GM23338 (cell line): ENCODE results near the gene PSMA7. TPM values are rescaled to one million over a fixed set of nuclear protein-coding genes. Genes with fewer than 3 reads are reported as not detected.
A peak's percentile ranks its signal among the peaks of the same experiment; 100 is the strongest.

Experiments
- ATAC-seq: fragments of 200-7000 bp; cut with Tn5 transposase; 3 replicates; pipeline ENCODE4 v1.9.1; 2020
- DNase-seq: peaks from one replicate; pipeline ENCODE4 v3.0.0-alpha.2; 2015; ENCODE audit warnings: low spot score
- H2AFZ ChIP-seq: fragments of 200-600 bp; sonication (generic); 2 replicates; pipeline ENCODE4 v1.8.0; 2016; ENCODE audit warnings: antibody characterized with exemption, mild to moderate bottlenecking, moderate library complexity
- H3F3A ChIP-seq: fragments of 200-600 bp; sonication (generic); replicated peaks from 2 replicates; pipeline ENCODE4 v1.8.0; 2017; ENCODE audit warnings: antibody characterized with exemption, mixed run types, low read depth
- H3K27ac ChIP-seq: fragments of 200-600 bp; sonication (generic); 2 replicates; pipeline ENCODE4 v1.6.1; 2016; ENCODE audit warnings: low read depth
- H3K27me3 ChIP-seq: fragments of 200-600 bp; sonication (generic); 2 replicates; pipeline ENCODE4 v1.8.0; 2016; ENCODE audit warnings: mild to moderate bottlenecking, mixed run types, moderate library complexity; ENCODE audit not compliant: insufficient read depth
- H3K36me3 ChIP-seq: fragments of 200-600 bp; sonication (generic); 2 replicates; pipeline ENCODE4 v1.8.0; 2016; ENCODE audit warnings: mild to moderate bottlenecking; ENCODE audit not compliant: insufficient read depth
- H3K4me1 ChIP-seq: fragments of 200-600 bp; sonication (generic); 2 replicates; pipeline ENCODE4 v1.8.0; 2016; ENCODE audit warnings: mild to moderate bottlenecking, moderate library complexity; ENCODE audit not compliant: insufficient read depth
- H3K4me2 ChIP-seq: fragments of 200-600 bp; sonication (generic); 2 replicates; pipeline ENCODE4 v1.7.1; 2017; ENCODE audit warnings: mixed run types
- H3K4me3 ChIP-seq: fragments of 200-600 bp; sonication (generic); 2 replicates; pipeline ENCODE4 v1.6.1; 2016; ENCODE audit warnings: mixed run types
- H3K79me2 ChIP-seq: fragments of 200-600 bp; sonication (generic); replicated peaks from 2 replicates; pipeline ENCODE4 v1.8.0; 2017; ENCODE audit warnings: mild to moderate bottlenecking; ENCODE audit not compliant: insufficient read depth
- H3K9me2 ChIP-seq: fragments of 200-600 bp; sonication (generic); 2 replicates; pipeline ENCODE4 v1.8.0; 2017; ENCODE audit not compliant: insufficient read depth
- H4K20me1 ChIP-seq: fragments of 200-600 bp; sonication (generic); replicated peaks from 2 replicates; pipeline ENCODE4 v1.8.0; 2017; ENCODE audit warnings: mild to moderate bottlenecking; ENCODE audit not compliant: insufficient read depth
- H3K27ac Mint-ChIP-seq: 2 replicates; pipeline ENCODE4 v1.8.0; 2020; ENCODE audit warnings: inconsistent platforms, mild to moderate bottlenecking, moderate library complexity, mixed read lengths
- H3K27me3 Mint-ChIP-seq: 3 replicates; pipeline ENCODE4 v1.8.0; 2022; ENCODE audit warnings: low read depth, mild to moderate bottlenecking, moderate library complexity, mixed read lengths, inconsistent platforms; ENCODE audit not compliant: insufficient read depth, poor library complexity
- H3K36me3 Mint-ChIP-seq: 3 replicates; pipeline ENCODE4 v1.8.0; 2021; ENCODE audit warnings: low read depth, mild to moderate bottlenecking, inconsistent platforms, moderate library complexity, mixed read lengths
- H3K4me1 Mint-ChIP-seq: 3 replicates; pipeline ENCODE4 v1.8.0; 2020; ENCODE audit warnings: mild to moderate bottlenecking, inconsistent platforms, mixed read lengths
- H3K4me3 Mint-ChIP-seq: 3 replicates; pipeline ENCODE4 v1.8.0; 2021; ENCODE audit warnings: moderate library complexity, mild to moderate bottlenecking, inconsistent platforms, mixed read lengths
- H3K9me3 Mint-ChIP-seq: 3 replicates; pipeline ENCODE4 v1.8.0; 2020; ENCODE audit warnings: moderate library complexity, mild to moderate bottlenecking, inconsistent platforms, mixed read lengths
- CREB1 ChIP-seq: fragments of 250-450 bp; sonication (Bioruptor Pico); IDR thresholded peaks from 2 replicates; pipeline ENCODE4 v1.5.0; 2020; ENCODE audit warnings: low read depth, mild to moderate bottlenecking, moderate library complexity
- EZH2 ChIP-seq: fragments of 200-600 bp; sonication (generic); IDR thresholded peaks from one replicate; pipeline ENCODE4 v1.8.0; 2017; ENCODE audit warnings: antibody characterized with exemption, mild to moderate bottlenecking, low read depth; ENCODE audit not compliant: unreplicated experiment
- EZH2phosphoT487 ChIP-seq: fragments of 200-600 bp; sonication (generic); IDR thresholded peaks from one replicate; pipeline ENCODE4 v1.8.1; 2018; ENCODE audit warnings: antibody characterized with exemption; ENCODE audit not compliant: unreplicated experiment
- JUNB ChIP-seq: IDR thresholded peaks from one replicate; pipeline ENCODE4 v1.6.1; 2016; ENCODE audit warnings: antibody characterized with exemption; ENCODE audit not compliant: unreplicated experiment
- NANOG ChIP-seq: IDR thresholded peaks from 2 replicates; pipeline ENCODE4 v1.6.1; 2016; ENCODE audit warnings: antibody characterized with exemption, borderline replicate concordance
- POLR2AphosphoS5 ChIP-seq: IDR thresholded peaks from 2 replicates; pipeline ENCODE4 v1.6.1; 2016; ENCODE audit warnings: antibody characterized with exemption, low read depth
- STAT1 ChIP-seq: IDR thresholded peaks from one replicate; pipeline ENCODE4 v1.6.1; 2016; ENCODE audit warnings: antibody characterized with exemption; ENCODE audit not compliant: unreplicated experiment
- ZNF114 ChIP-seq: fragments of 250-450 bp; sonication (Bioruptor Pico); IDR thresholded peaks from 2 replicates; pipeline ENCODE4 v1.5.0; 2020; ENCODE audit warnings: mild to moderate bottlenecking, moderate library complexity
- ZNF331 ChIP-seq: fragments of 250-450 bp; sonication (Bioruptor Pico); IDR thresholded peaks from 2 replicates; pipeline ENCODE4 v1.5.0; 2020; ENCODE audit warnings: low read depth, mild to moderate bottlenecking, moderate library complexity
- polyA plus RNA-seq: library from polyadenylated mRNA; unstranded; fragments of >200 nt; fragmentation: Nextera tagmentation; extraction: Ambion mirVana; gene quantifications from 2 replicates; pipeline ENCODE4 v1.2.1, GENCODE V29; 2016
- total RNA-seq: library from RNA; depleted of rRNA; stranded (reverse); fragments of >200 nt; shearing (Covaris generic); gene quantifications from 2 replicates; pipeline ENCODE4 v1.2.3, GENCODE V29; 2014
- TF ChIP-seq, protein P1 (sequence below), 2 experiments: fragments of 200-600 bp in 1 of 2; sonication (generic) in 1 of 2; conservative IDR thresholded peaks; 2 replicates each; pipeline versions ENCODE4 v1.5.1 to v1.6.1; 2016 to 2017; ENCODE audit warnings: antibody characterized with exemption in 2 of 2, low read depth in 2 of 2, mild to moderate bottlenecking in 2 of 2, moderate library complexity in 1 of 2
- TF ChIP-seq, protein P2 (sequence below): IDR thresholded peaks from 2 replicates; pipeline ENCODE4 v1.6.1; 2016; ENCODE audit warnings: antibody characterized with exemption
- TF ChIP-seq, protein P3 (sequence below): IDR thresholded peaks from one replicate; pipeline ENCODE4 v1.6.1; 2018; ENCODE audit warnings: antibody characterized with exemption; ENCODE audit not compliant: unreplicated experiment

PSMA7 gene
- total and polyA plus RNA-seq, 2 experiments from 2014 or later, result 357 to 628 TPM

DNA sequence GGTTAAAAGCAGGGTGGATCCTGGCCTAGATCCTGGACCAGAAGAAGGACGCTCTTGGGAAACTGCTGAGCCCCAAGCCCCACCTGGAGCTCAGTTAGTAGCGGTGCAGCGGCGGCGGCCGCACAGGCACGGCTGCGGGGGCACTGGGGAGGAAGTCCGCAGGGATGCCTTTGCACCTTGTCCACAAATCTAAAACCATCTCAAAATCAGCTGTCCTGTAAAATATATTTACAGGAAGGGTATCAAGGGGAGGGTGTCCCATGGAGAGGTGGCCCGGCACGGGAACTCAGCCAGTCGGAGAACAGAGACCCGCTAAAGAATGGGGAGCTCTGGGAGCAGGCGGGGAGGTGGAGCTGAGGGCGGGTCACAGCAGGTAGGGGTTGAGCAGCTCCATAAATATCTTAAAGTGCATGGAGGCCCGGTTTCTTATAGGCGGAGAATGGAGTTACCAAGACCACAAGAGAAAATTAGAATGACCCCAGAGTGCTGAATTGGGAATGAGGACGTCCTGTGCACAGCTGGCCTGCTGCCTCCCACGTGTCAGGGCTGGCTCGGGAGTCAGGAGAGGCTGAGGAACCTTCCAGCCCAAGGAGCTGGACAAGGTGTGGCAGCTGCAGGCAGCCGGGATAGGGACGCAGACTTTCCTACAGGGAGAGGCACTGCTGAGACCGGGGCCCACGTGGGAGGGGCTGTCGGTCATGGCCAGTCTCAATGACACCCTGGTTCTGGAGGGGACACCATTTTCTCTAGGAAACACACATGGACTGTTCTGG is 47.6 kb upstream of the PSMA7 start:
- peaks cover 40% of the 10 kb centered on the region for H3K79me2 ChIP-seq
- no peak overlapping the region; the same call in 1 of the 2 replicates for H3K27ac Mint-ChIP-seq
- no peak overlapping the region for H3K27ac ChIP-seq
- H3K36me3 Mint-ChIP-seq, result peaks cover 8% of the 10 kb centered on the region
- H3K9me3 Mint-ChIP-seq, result no peaks in the 10 kb centered on the region
- H3K4me3 ChIP-seq, result no peak overlapping the region
- H3K36me3 ChIP-seq, result no peaks in the 10 kb centered on the region; the same call in 1 of the 2 replicates
- TF ChIP-seq, protein P1, sequence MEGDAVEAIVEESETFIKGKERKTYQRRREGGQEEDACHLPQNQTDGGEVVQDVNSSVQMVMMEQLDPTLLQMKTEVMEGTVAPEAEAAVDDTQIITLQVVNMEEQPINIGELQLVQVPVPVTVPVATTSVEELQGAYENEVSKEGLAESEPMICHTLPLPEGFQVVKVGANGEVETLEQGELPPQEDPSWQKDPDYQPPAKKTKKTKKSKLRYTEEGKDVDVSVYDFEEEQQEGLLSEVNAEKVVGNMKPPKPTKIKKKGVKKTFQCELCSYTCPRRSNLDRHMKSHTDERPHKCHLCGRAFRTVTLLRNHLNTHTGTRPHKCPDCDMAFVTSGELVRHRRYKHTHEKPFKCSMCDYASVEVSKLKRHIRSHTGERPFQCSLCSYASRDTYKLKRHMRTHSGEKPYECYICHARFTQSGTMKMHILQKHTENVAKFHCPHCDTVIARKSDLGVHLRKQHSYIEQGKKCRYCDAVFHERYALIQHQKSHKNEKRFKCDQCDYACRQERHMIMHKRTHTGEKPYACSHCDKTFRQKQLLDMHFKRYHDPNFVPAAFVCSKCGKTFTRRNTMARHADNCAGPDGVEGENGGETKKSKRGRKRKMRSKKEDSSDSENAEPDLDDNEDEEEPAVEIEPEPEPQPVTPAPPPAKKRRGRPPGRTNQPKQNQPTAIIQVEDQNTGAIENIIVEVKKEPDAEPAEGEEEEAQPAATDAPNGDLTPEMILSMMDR (conservative IDR thresholded peaks at IDR 0.05; ENCODE audit: low read depth in 2 of 2), result peak; percentile 7 to 32; a peak in 2 of 4 replicates
- no peak for TF ChIP-seq POLR2AphosphoS5
- TF ChIP-seq JUNB, result no peak
- H3K9me2 ChIP-seq, result no peaks in the 10 kb centered on the region
- H3K4me1 ChIP-seq, result no peaks in the 10 kb centered on the region
- H4K20me1 ChIP-seq, result peaks cover 14% of the 10 kb centered on the region
- ATAC-seq, result peak; percentile 66
- H3K4me3 Mint-ChIP-seq, result no peak overlapping the region; the same call in 2 of the 3 replicates
- no peak overlapping the region for H3K4me2 ChIP-seq
- H3K4me1 Mint-ChIP-seq, result no peaks in the 10 kb centered on the region
- no peaks in the 10 kb centered on the region for H3F3A ChIP-seq
- no peak overlapping the region for H2AFZ ChIP-seq
- peak; percentile 37 for DNase-seq
- peaks cover 3% of the 10 kb centered on the region for H3K27me3 Mint-ChIP-seq
- H3K27me3 ChIP-seq, result no peaks in the 10 kb centered on the region

DNA sequence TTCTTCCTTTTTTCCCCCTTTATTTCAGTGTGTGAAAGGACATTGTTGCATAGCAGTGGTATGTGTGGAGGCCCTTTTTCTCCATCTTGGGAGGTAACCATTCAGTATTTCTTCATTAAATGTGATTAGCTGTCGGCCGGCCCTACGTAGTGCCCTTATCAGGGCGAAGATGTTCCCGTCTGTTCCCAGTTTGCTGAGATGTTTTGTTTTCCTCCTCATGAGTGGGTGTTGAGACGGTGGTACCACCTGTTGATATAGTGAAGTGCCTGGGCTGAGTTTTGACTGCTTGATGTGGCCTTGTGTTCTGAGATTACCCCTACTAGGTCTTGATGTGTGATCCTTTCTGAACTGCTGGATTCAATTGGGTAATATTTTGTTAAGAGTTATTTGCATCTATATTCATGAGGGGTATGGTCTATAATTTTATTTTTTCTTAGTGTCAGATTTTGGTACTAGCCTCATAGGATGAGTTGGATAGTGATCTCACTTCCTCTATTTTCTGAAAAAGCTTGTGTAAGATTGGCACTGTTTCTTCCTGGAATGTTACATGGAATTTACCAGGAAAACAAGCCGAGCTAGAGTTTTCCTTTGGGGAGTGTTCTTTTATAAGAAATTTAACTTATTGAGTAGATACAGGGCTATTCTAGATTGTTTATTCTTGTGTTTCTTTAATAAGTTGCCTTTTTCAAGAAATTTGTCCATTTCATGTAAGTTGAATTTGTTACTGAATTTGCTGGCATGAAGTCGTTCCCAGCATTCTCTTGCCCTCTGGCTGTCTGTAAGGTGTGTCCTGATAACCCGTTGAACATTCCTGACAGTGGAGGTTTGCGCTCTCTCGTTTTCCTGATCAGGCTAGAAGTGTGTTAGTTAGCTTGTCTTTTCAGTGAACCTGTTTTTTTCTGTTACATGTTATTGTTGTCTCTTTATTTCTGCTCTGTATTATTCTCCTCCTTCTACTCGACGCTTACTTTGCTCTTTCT is 44.0 kb upstream of the PSMA7 start:
- Histone ChIP-seq H3K36me3 (no peaks in the 10 kb centered on the region), H3K4me1 (peaks cover 7% of the 10 kb centered on the region; the same call in 1 of the 2 replicates), H3K4me3 (no peak overlapping the region), H4K20me1 (peaks cover 14% of the 10 kb centered on the region), H3K9me2 (no peaks in the 10 kb centered on the region), H3K4me2 (no peak overlapping the region), H3K27me3 (no peaks in the 10 kb centered on the region), H3K79me2 (peaks cover 60% of the 10 kb centered on the region), H3F3A (peaks cover 7% of the 10 kb centered on the region; the same call in 1 of the 2 replicates), H2AFZ (no peak overlapping the region), H3K27ac (0 out of 2 replicates have a peak overlapping the region, but pooled peaks have one; percentile 15)
- peaks cover 10% of the 10 kb centered on the region for H3K27me3 Mint-ChIP-seq
- no peaks in the 10 kb centered on the region; the same call in 2 of the 3 replicates for H3K36me3 Mint-ChIP-seq
- H3K9me3 Mint-ChIP-seq, result no peaks in the 10 kb centered on the region
- H3K4me3 Mint-ChIP-seq, result no peak overlapping the region
- 0 out of 2 replicates have a peak overlapping the region, but pooled peaks have one; percentile 2 for H3K27ac Mint-ChIP-seq
- peaks cover 8% of the 10 kb centered on the region for H3K4me1 Mint-ChIP-seq
- no peak for DNase-seq
- no peak for ATAC-seq
- TF ChIP-seq EZH2phosphoT487, result no peak
- no peak for TF ChIP-seq CREB1 (CRISPR knock-in tag)
- TF ChIP-seq, protein P1 (conservative IDR thresholded peaks at IDR 0.05; ENCODE audit: low read depth in 2 of 2), result no peak
- TF ChIP-seq, protein P2, sequence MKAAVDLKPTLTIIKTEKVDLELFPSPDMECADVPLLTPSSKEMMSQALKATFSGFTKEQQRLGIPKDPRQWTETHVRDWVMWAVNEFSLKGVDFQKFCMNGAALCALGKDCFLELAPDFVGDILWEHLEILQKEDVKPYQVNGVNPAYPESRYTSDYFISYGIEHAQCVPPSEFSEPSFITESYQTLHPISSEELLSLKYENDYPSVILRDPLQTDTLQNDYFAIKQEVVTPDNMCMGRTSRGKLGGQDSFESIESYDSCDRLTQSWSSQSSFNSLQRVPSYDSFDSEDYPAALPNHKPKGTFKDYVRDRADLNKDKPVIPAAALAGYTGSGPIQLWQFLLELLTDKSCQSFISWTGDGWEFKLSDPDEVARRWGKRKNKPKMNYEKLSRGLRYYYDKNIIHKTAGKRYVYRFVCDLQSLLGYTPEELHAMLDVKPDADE, result no peak
- TF ChIP-seq ZNF114 (CRISPR knock-in tag), result no peak
- TF ChIP-seq JUNB, result no peak
- TF ChIP-seq, protein P3, sequence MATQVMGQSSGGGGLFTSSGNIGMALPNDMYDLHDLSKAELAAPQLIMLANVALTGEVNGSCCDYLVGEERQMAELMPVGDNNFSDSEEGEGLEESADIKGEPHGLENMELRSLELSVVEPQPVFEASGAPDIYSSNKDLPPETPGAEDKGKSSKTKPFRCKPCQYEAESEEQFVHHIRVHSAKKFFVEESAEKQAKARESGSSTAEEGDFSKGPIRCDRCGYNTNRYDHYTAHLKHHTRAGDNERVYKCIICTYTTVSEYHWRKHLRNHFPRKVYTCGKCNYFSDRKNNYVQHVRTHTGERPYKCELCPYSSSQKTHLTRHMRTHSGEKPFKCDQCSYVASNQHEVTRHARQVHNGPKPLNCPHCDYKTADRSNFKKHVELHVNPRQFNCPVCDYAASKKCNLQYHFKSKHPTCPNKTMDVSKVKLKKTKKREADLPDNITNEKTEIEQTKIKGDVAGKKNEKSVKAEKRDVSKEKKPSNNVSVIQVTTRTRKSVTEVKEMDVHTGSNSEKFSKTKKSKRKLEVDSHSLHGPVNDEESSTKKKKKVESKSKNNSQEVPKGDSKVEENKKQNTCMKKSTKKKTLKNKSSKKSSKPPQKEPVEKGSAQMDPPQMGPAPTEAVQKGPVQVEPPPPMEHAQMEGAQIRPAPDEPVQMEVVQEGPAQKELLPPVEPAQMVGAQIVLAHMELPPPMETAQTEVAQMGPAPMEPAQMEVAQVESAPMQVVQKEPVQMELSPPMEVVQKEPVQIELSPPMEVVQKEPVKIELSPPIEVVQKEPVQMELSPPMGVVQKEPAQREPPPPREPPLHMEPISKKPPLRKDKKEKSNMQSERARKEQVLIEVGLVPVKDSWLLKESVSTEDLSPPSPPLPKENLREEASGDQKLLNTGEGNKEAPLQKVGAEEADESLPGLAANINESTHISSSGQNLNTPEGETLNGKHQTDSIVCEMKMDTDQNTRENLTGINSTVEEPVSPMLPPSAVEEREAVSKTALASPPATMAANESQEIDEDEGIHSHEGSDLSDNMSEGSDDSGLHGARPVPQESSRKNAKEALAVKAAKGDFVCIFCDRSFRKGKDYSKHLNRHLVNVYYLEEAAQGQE, result no peak
- no peak for TF ChIP-seq ZNF331
- TF ChIP-seq NANOG, result no peak
- no peak for TF ChIP-seq POLR2AphosphoS5
- TF ChIP-seq STAT1, result no peak
- no peak for TF ChIP-seq EZH2
